Keratinocyte (primary cell): ENCODE data around the gene KDM3B. TPM values are rescaled to one million over a fixed set of nuclear protein-coding genes. Genes with fewer than 3 reads are reported as not detected.

ENCODE experiments used
- DNase-seq: peaks from one replicate; pipeline ENCODE4 v3.0.0-alpha.2; 2011; ENCODE audit warnings: low read depth, missing footprints, low spot score
- FAIRE-seq: peaks from 2 replicates; lab custom pipeline; 2011; peaks lifted over from hg19 to GRCh38; lab: Jason Lieb, UNC
- H2AFZ ChIP-seq: 2 replicates; pipeline ENCODE4 v1.6.0; 2012; ENCODE audit warnings: low read length, control low read depth, inconsistent platforms; ENCODE audit not compliant: control insufficient read depth
- H3K27ac ChIP-seq: 2 replicates; pipeline ENCODE4 v1.5.1; 2011; ENCODE audit warnings: low read length; ENCODE audit not compliant: control insufficient read depth, insufficient read depth
- H3K27me3 ChIP-seq: 3 replicates; pipeline ENCODE4 v1.6.0; 2011; ENCODE audit warnings: low read length; ENCODE audit not compliant: control insufficient read depth, insufficient read depth; ENCODE audit errors: extremely low read depth
- H3K36me3 ChIP-seq, 2 experiments: 2 replicates in 1 of 2; 3 replicates in 1 of 2; pipeline ENCODE4 v1.5.1; 2011; ENCODE audit warnings: low read length in 2 of 2, mild to moderate bottlenecking in 1 of 2; ENCODE audit not compliant: control insufficient read depth in 2 of 2, insufficient read depth in 2 of 2; ENCODE audit errors: extremely low read depth in 1 of 2
- H3K4me1 ChIP-seq: 3 replicates; pipeline ENCODE4 v1.5.1; 2011; ENCODE audit warnings: low read length; ENCODE audit not compliant: control insufficient read depth, insufficient read depth; ENCODE audit errors: extremely low read depth
- H3K4me2 ChIP-seq: 3 replicates; pipeline ENCODE4 v1.6.0; 2011; ENCODE audit warnings: low read depth, low read length; ENCODE audit not compliant: control insufficient read depth, insufficient read depth; ENCODE audit errors: extremely low read depth
- H3K4me3 ChIP-seq, 3 experiments: fragments of 200-600 bp in 1 of 3; sonication (generic) in 1 of 3; 2 replicates in 2 of 3; 3 replicates in 1 of 3; pipeline ENCODE4 v1.5.1; 2011 to 2016; ENCODE audit warnings: low read length in 3 of 3, mild to moderate bottlenecking in 3 of 3, control low read depth in 2 of 3, inconsistent platforms in 1 of 3, low read depth in 1 of 3, mixed read lengths in 1 of 3, mixed run types in 1 of 3, moderate library complexity in 1 of 3; ENCODE audit not compliant: control insufficient read depth in 2 of 3, insufficient read depth in 2 of 3; ENCODE audit errors: extremely low read depth in 1 of 3
- H3K79me2 ChIP-seq: 2 replicates; pipeline ENCODE4 v1.6.0; 2012; ENCODE audit warnings: low read length; ENCODE audit not compliant: control insufficient read depth, insufficient read depth
- H3K9ac ChIP-seq: 3 replicates; pipeline ENCODE4 v1.6.0; 2011; ENCODE audit warnings: low read length; ENCODE audit not compliant: control insufficient read depth, insufficient read depth; ENCODE audit errors: extremely low read depth
- H3K9me1 ChIP-seq: 3 replicates; pipeline ENCODE4 v1.6.0; 2011; ENCODE audit warnings: low read length; ENCODE audit not compliant: control insufficient read depth, insufficient read depth; ENCODE audit errors: extremely low read depth
- H3K9me3 ChIP-seq: 2 replicates; pipeline ENCODE4 v1.5.1; 2012; ENCODE audit warnings: low read depth, low read length; ENCODE audit not compliant: control insufficient read depth
- H4K20me1 ChIP-seq: 3 replicates; pipeline ENCODE4 v1.6.0; 2011; ENCODE audit warnings: low read length; ENCODE audit not compliant: control insufficient read depth, insufficient read depth; ENCODE audit errors: extremely low read depth
- EZH2 ChIP-seq: IDR thresholded peaks from one replicate; pipeline ENCODE4 v1.6.1; 2012; ENCODE audit warnings: inconsistent platforms, mild to moderate bottlenecking, low read length, moderate library complexity
- dilution Hi-C: fragments of 300-500 bp; cut with MboI; formaldehyde crosslinking; loops from one replicate; pipeline ENCODE4 v1.7.0; 2020; ENCODE audit warnings: low sequenced_read_pairs; ENCODE audit not compliant: extremely low pct_ligation_motif_present
- polyA plus RNA-seq, 5 experiments: library from polyadenylated mRNA; depleted of rRNA in 3 of 5; stranded (reverse) in 3 of 5; stranded (forward) in 1 of 5; unstranded in 1 of 5; fragments of >200 nt; gene quantifications; 1 replicate in 1 of 5; 2 replicates in 3 of 5; 3 replicates in 1 of 5; pipeline versions ENCODE4 v1.2.1 to v1.2.3, GENCODE V29; 2011 to 2012; ENCODE audit warnings: missing spikeins in 2 of 5, low read depth in 1 of 5, low replicate concordance in 1 of 5
- TF ChIP-seq, protein P1 (sequence below), 3 experiments: IDR thresholded peaks in 1 of 3; conservative IDR thresholded peaks in 1 of 3; optimal IDR thresholded peaks in 1 of 3; 2 replicates in 2 of 3; 3 replicates in 1 of 3; pipeline versions ENCODE3 to v1.5.1; 2011; ENCODE audit warnings: low read length in 3 of 3, mild to moderate bottlenecking in 3 of 3, moderate library complexity in 2 of 3, control low read depth in 1 of 3, inconsistent platforms in 1 of 3; ENCODE audit not compliant: insufficient read depth in 2 of 3; ENCODE audit errors: extremely low read depth in 1 of 3

The KDM3B gene
- polyA plus RNA-seq, 1 donor (not counting 4 experiments of a cell fraction or from before 2014, with no cell fraction given), result 28.8 TPM

DNA sequence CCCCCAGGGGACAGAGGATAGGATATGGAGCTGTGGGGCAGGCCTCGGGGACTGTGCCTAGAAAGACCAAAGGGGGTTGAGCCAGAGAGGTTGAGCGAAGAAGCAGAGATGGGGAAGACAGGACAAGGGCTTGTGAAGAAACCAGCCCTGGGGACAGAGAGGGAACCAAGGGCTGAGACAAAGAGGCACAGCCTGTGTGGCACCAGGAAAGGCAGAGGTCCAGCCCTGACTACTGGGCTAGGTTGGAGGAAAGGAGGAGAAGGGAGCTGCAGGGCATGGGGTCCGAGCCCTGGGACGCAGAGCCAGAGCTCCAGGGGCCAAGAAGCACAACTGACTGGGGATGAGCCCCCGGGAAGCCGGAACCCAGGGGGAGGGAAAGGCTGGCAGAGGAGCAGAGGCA is 95.6 kb downstream of the KDM3B start:
- no peak for FAIRE-seq

DNA sequence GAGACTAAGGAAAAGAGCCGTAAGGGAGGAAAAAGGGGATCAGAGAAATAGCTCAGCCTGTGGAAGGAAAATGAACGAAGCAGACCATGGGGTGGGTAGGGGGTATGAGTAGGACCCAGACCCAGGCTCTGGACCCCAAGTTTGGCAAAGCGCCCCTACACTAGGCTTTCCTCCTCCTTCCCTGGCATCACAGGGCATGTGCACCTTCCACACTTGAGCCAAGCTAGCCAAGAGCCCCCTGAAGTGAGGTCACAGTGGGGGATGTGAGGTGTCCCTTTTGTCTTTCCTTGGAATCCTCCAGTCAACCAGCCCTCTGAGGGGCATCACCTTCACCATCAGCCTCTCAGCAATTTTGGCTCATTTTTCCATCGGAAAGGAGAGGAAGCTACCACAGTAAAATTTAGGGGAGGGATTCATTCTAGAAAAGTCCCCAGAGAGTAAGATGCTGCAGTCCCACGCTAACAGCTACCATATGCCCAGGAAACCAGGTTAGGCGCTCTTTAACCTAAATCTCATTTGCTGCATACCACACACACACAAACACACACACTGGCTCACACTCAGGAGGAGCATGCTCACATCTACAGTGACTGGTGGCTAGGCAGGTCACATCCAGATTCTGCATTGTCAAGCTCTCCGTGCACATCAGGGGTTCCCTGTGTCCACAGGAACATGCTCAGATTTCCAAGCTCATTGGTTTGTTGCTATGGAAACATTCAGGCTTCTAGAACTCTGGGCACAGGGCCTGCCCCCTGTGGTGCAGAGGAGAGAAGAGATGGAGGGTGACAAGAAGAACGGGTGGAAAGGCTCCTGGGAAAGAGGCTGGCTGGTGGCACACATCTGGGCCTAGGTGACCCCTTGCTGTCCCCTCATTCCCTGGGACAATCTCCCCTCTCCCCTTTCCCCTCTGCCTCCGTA is 96.3 kb downstream of the KDM3B start:
- H3K4me2 ChIP-seq, result no peak overlapping the region
- DNase-seq (no peak), FAIRE-seq (no peak)
- H2AFZ ChIP-seq, result no peak overlapping the region
- no peaks in the 10 kb centered on the region for H3K9me1 ChIP-seq
- no peak overlapping the region for H3K27ac ChIP-seq
- H3K9ac ChIP-seq, result no peak overlapping the region
- no peaks in the 10 kb centered on the region for H3K79me2 ChIP-seq
- no peaks in the 10 kb centered on the region for H3K36me3 ChIP-seq
- no peak overlapping the region for H3K4me3 ChIP-seq
- no peaks in the 10 kb centered on the region for H4K20me1 ChIP-seq
- dilution Hi-C loops, result no loop called here
- no peaks in the 10 kb centered on the region for H3K27me3 ChIP-seq
- H3K4me1 ChIP-seq, result peaks cover 2% of the 10 kb centered on the region
- no peak for TF ChIP-seq EZH2
- TF ChIP-seq, protein P1, sequence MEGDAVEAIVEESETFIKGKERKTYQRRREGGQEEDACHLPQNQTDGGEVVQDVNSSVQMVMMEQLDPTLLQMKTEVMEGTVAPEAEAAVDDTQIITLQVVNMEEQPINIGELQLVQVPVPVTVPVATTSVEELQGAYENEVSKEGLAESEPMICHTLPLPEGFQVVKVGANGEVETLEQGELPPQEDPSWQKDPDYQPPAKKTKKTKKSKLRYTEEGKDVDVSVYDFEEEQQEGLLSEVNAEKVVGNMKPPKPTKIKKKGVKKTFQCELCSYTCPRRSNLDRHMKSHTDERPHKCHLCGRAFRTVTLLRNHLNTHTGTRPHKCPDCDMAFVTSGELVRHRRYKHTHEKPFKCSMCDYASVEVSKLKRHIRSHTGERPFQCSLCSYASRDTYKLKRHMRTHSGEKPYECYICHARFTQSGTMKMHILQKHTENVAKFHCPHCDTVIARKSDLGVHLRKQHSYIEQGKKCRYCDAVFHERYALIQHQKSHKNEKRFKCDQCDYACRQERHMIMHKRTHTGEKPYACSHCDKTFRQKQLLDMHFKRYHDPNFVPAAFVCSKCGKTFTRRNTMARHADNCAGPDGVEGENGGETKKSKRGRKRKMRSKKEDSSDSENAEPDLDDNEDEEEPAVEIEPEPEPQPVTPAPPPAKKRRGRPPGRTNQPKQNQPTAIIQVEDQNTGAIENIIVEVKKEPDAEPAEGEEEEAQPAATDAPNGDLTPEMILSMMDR (optimal IDR thresholded peaks at IDR 0.05 in 1 of 3, IDR thresholded peaks at IDR 0.05 in 1 of 3, conservative IDR thresholded peaks at IDR 0.05 in 1 of 3; ENCODE audit: extremely low read depth in 1 of 3, insufficient read depth in 2 of 3, low read length in 3 of 3), result no peak
- H3K9me3 ChIP-seq, result no peaks in the 10 kb centered on the region

More for the DNA sequence above, 95.6 kb downstream of the KDM3B start:
- TF ChIP-seq, protein P1 (optimal IDR thresholded peaks at IDR 0.05 in 1 of 3, IDR thresholded peaks at IDR 0.05 in 1 of 3, conservative IDR thresholded peaks at IDR 0.05 in 1 of 3; ENCODE audit: extremely low read depth in 1 of 3, insufficient read depth in 2 of 3, low read length in 3 of 3), result no peak
- no peak for TF ChIP-seq EZH2
- Histone ChIP-seq H2AFZ (no peak overlapping the region), H3K4me2 (no peak overlapping the region), H3K27me3 (no peaks in the 10 kb centered on the region), H3K9me1 (no peaks in the 10 kb centered on the region), H3K4me3 (no peak overlapping the region), H3K79me2 (no peaks in the 10 kb centered on the region), H3K36me3 (no peaks in the 10 kb centered on the region), H3K27ac (no peak overlapping the region), H3K4me1 (peaks cover 2% of the 10 kb centered on the region), H3K9me3 (no peaks in the 10 kb centered on the region), H4K20me1 (no peaks in the 10 kb centered on the region), H3K9ac (no peak overlapping the region)
- dilution Hi-C loops, result no loop called here
- DNase-seq, result no peak
